GM12874 (cell line): ENCODE results near the gene TBX19.
A peak's percentile ranks its signal among the peaks of the same experiment; 100 is the strongest.

Experiments used
- CTCF ChIP-seq: IDR thresholded peaks from 2 replicates; pipeline ENCODE4 v1.5.1; 2011; ENCODE audit warnings: low read depth, mild to moderate bottlenecking, control low read depth, low read length, moderate library complexity; ENCODE audit not compliant: insufficient read depth

TBX19 gene

DNA sequence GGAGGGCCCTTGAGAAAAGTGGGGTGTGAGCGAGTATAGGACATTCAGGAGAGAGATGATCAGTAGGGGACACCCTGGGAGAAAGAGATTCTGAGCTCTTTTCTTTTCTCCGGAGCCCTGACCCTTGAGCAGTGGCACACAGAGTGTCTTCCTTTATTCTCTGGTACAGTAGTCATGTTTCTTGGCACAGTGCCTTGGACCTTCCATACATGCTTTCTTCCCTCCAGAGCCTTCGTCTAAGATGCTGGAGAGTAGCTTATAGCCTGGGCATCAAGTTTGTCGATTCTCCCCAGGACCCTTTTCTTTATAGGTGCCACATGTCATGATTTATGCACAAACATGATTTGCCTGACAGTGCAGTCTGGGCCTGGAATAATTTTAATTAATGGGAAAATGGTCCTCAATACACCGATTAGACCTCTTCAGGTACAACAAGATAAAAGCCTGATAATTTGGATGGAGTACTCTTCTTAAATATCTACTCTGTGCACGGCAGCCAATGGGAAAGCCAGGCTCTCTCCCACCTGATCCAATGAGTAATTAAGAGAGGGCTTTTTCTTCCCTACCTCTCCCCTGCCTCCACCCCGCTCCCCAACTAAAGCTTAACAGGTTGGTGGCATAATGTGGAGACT lies at the start of gene TBX19:
Gene TBX19, plus strand, starts transcription at position 582 of the 632 bp plus-strand sequence. CDS start 214 bp downstream, outside the sequence.
- no peak for TF ChIP-seq CTCF

DNA sequence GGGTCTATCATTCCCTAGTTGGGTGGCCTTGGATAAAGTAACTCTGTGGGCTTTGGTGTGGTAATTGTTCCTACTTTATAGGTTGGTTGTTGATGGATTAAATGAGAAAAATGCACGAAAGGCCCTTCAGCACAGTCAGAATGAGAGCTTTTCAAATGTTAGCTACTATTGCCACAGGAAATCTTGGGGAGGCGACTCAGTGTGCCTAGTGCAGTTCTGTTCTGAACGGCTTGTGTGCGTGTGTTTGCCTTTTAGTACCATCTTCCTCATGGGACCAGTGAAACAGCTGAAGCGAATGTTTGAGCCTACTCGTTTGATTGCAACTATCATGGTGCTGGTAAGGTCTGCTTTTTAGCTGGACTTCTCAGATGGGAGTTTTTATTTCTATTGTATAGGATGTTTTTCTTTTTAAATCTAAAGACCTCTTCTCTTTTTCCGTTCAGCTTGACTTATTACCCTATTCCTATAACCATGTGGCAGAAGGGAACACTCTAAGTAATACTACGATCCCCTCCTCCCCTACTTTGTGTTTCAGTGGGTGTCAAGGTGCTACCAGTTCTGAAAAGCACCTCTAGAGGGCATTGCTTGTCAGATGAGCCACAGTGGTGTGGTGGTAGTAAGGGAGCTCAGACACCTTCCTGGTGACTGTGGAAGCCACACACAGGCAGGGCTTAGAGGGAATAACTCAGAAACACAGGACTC lies 45.7 kb upstream of the TBX19 start:
- peak; percentile 72 for TF ChIP-seq CTCF

- no peak for TF ChIP-seq CTCF
Observed at GRCh38 chr1:168235548-168235885, 45.2 kb upstream of the TBX19 start.

GRCh38 chr1:168235937-168236336 lies 44.7 kb upstream of the TBX19 start:
- no peak for TF ChIP-seq CTCF

DNA sequence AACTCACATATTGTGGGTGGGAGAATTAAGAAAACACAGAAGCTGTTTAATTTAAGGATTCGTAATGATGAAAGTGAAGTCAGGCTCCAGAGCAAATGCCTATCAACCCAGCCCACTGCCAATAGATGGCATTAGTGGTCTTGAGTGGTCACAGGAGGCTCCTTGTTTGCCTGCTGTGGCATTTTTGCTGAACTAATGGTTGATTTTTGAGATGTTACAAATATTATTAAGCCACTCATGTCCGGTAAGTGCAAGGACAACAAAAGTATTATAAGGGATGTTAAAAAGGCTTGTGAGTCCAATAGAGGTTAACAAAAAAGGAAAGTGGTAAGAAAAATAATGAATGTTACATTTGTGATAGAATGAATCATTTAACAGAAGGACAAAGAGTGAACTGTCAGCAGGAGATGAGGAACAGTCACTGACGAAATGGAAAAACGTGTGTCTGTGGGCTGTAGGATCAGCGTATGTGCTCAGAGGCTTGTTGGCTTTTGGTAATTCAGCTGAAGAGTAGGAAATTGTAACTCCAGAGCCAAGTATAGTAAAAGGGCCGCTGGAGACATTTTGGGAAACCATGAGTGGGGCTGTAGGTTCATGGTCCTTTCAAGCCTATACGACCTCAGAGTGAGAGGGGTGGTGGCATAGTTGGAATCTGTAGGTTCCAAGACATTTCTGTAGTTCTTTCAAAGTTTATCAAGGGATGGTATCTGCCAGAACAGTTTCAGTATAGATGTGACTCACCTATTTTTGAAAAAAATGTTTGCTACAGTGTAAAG lies 43.7 kb upstream of the TBX19 start:
- no peak for TF ChIP-seq CTCF

DNA sequence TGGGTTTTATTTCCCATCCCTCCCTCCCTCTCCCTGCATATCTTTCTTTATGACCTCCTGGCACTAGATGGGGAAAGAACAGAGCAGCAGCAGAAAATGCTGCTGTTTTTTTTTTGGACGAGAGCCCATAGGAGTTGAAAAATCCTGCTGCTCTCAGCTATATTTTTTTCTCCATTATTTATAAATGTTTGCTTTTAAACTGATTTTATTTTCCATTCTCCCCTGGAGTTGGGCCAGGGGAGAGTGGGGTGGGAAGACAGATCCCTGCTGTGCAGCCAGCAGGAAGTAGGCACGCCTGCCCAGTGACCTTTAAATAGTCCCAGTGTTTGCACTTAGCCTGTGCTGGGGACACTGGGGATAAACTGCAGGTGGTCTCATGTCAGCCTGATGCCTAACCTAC lies 37.5 kb upstream of the TBX19 start:
- TF ChIP-seq CTCF = no peak

DNA sequence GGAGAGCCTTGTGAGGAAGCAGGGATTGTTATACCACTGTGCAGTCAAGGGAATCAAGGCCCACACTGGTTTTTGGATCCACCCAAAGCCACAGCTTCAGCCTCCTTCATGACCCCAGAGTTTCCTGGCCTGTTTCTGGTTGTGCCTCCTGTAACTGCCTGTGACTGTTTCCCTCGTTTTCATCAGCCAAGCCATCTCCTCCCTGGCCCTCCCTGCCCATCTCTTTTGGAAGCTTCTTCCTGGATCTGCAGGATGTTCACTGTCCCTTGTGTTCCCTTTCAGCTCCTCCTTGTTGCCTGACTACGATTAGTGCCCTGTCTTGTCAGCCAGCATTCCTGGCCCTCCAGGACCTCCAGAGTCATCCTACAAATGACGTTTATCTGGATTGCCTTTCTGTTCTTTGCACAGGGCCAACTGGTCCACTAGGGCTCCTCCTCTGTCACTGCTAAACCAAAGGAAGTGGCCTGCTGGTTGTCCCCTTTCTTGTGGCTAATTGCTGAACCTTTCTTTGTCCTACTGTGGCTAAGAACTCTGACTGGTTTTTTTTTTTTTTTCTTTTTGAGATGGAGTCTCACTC lies 37.0 kb upstream of the TBX19 start:
- no peak for TF ChIP-seq CTCF
